ENCODE measurements around the gene AASDH. TPM values are rescaled to one million over a fixed set of nuclear protein-coding genes. Genes with fewer than 3 reads are reported as not detected.
A peak's percentile ranks its signal among the peaks of the same experiment; 100 is the strongest.

The AASDH gene
- total and polyA plus RNA-seq, 8 donors: 12.3 to 33.3 (median 26.3) TPM

DNA sequence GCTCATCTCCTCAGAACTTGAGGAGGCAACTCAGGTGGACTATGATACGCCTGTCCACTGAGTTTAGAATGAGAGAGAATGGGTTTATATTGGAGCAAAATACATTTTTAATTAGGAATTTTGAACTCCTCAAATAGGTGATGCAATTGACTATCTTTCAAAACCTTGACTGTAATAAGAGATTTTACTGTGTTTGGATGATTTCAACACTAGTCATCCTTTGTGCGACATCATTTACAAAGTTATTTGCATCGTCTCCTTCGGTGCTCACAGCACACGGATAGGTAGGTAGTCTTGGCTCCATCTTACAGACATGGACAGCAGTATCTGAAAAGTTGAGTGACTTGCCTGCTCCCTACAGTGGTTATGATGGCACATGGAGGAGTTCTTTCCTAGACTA is 67.0 kb downstream of the AASDH start:
- DNase-seq (no peak), ATAC-seq (no peak)
- Histone ChIP-seq H3K36me3 (no peaks in the 10 kb centered on the region), H3K27ac (no peak overlapping the region), H3K4me1 (no peaks in the 10 kb centered on the region), H3K4me3 (no peak overlapping the region), H3K9me3 (no peaks in the 10 kb centered on the region), H3K27me3 (no peaks in the 10 kb centered on the region)
- TF ChIP-seq, protein P1, sequence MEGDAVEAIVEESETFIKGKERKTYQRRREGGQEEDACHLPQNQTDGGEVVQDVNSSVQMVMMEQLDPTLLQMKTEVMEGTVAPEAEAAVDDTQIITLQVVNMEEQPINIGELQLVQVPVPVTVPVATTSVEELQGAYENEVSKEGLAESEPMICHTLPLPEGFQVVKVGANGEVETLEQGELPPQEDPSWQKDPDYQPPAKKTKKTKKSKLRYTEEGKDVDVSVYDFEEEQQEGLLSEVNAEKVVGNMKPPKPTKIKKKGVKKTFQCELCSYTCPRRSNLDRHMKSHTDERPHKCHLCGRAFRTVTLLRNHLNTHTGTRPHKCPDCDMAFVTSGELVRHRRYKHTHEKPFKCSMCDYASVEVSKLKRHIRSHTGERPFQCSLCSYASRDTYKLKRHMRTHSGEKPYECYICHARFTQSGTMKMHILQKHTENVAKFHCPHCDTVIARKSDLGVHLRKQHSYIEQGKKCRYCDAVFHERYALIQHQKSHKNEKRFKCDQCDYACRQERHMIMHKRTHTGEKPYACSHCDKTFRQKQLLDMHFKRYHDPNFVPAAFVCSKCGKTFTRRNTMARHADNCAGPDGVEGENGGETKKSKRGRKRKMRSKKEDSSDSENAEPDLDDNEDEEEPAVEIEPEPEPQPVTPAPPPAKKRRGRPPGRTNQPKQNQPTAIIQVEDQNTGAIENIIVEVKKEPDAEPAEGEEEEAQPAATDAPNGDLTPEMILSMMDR (IDR thresholded peaks at IDR 0.05): no peak
- intact Hi-C loops (cut with DNase I): no loop called here

DNA sequence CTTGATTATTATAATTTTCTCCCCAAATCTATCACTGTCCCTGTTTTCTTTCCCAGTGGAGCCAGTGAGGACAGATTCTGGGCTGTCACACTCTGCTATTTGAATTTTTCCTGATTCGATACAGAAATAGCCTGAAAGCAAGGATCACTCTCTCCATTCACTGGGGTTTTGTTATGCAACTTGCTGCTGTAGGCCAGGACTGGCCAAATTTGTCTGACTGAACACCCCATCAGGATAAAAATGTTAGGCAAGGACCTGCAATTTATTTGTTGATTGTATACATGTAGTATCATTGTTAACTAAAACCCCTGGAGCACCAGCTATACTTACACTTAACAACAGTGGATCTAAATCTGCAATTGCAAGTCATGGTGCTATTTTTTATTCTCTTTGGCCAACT is 68.7 kb downstream of the AASDH start:
- DNase-seq: peak in 1 of 4 donors; percentile 31
- H3K36me3 ChIP-seq: no peaks in the 10 kb centered on the region
- no peaks in the 10 kb centered on the region for H3K27me3 ChIP-seq
- no peak overlapping the region for H3K27ac ChIP-seq
- intact Hi-C loops (cut with DNase I): no loop called here
- H3K4me1 ChIP-seq: no peaks in the 10 kb centered on the region
- H3K9me3 ChIP-seq: no peaks in the 10 kb centered on the region
- no peak overlapping the region for H3K4me3 ChIP-seq
- TF ChIP-seq, protein P1 (IDR thresholded peaks at IDR 0.05): no peak
- no peak for ATAC-seq

DNA sequence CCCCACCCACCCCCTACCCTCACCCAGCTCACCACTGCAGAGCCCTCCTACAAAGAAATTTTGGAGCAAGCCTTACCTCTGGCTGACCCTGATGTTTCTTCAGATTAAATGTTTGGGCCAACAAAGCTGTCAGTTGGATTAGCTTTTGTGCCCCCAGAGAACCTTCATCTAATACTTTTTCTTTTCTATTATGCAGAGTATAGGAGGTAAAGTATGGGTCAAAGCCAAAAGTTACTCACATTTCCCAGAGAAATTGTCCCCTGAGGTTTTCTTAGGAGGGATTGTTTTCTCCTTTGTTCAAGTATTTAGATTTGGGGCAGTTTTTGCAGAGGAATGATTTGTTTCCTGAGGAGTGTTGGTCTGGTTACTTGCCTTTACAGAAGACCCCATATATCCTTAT is 69.5 kb downstream of the AASDH start:
- DNase-seq: no peak
- H3K27me3 ChIP-seq: no peaks in the 10 kb centered on the region
- no peaks in the 10 kb centered on the region for H3K4me1 ChIP-seq
- H3K27ac ChIP-seq: no peak overlapping the region
- no peak for ATAC-seq
- H3K36me3 ChIP-seq: no peaks in the 10 kb centered on the region
- no peaks in the 10 kb centered on the region for H3K9me3 ChIP-seq
- intact Hi-C loops (cut with DNase I): no loop called here
- TF ChIP-seq, protein P1 (IDR thresholded peaks at IDR 0.05): no peak
- no peak overlapping the region for H3K4me3 ChIP-seq

DNA sequence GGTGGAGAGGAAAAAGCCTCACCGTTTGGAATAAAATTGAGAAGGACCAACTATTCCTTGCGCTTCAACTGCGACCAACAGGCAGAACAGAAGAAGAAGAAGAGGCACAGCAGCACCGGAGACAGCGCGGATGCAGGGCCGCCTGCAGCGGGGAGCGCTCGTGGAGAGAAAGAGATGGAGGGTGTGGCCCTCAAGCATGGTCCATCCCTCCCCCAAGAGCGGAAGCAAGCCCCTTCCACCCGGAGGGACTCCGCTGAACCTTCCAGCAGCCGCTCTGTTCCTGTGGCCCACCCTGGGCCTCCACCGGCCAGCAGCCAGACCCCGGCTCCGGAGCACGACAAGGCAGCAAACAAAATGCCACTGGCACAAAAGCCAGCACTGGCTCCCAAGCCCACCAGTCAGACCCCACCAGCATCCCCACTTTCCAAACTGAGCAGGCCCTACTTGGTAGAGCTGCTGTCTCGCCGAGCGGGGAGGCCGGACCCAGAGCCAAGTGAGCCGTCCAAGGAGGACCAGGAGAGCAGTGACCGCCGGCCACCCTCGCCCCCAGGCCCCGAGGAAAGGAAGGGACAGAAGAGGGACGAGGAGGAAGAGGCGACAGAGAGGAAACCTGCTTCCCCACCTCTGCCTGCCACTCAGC is 71.2 kb downstream of the AASDH start:
- Histone ChIP-seq H3K4me3 (no peak overlapping the region), H3K9me3 (no peaks in the 10 kb centered on the region), H3K27me3 (no peaks in the 10 kb centered on the region), H3K4me1 (no peaks in the 10 kb centered on the region), H3K27ac (no peak overlapping the region), H3K36me3 (no peaks in the 10 kb centered on the region)
- intact Hi-C loops (cut with DNase I): no loop called here
- ATAC-seq (no peak), DNase-seq (peak in 1 of 4 donors; percentile 76)
- TF ChIP-seq, protein P1 (IDR thresholded peaks at IDR 0.05): no peak

- Histone ChIP-seq H3K27ac (no peak overlapping the region), H3K9me3 (no peaks in the 10 kb centered on the region), H3K36me3 (no peaks in the 10 kb centered on the region), H3K27me3 (no peaks in the 10 kb centered on the region), H3K4me3 (no peak overlapping the region), H3K4me1 (no peaks in the 10 kb centered on the region)
- intact Hi-C loops (cut with DNase I): no loop called here
- DNase-seq (no peak), ATAC-seq (no peak)
- TF ChIP-seq, protein P1 (IDR thresholded peaks at IDR 0.05): no peak
Measured at GRCh38 chr4:56315543-56315942, 71.7 kb downstream of the AASDH start.
